ENCODE data around the gene VGLL4. TPM values are rescaled to one million over a fixed set of nuclear protein-coding genes. Genes with fewer than 3 reads are reported as not detected.
"Not testable (repeated sequence)": the region's sequence is repeated elsewhere in the genome, so short reads cannot be mapped to it uniquely, and the experiment has no call there.

Gene VGLL4
- total RNA-seq, 1 experiment from 2014 or later = 65.8 TPM

DNA sequence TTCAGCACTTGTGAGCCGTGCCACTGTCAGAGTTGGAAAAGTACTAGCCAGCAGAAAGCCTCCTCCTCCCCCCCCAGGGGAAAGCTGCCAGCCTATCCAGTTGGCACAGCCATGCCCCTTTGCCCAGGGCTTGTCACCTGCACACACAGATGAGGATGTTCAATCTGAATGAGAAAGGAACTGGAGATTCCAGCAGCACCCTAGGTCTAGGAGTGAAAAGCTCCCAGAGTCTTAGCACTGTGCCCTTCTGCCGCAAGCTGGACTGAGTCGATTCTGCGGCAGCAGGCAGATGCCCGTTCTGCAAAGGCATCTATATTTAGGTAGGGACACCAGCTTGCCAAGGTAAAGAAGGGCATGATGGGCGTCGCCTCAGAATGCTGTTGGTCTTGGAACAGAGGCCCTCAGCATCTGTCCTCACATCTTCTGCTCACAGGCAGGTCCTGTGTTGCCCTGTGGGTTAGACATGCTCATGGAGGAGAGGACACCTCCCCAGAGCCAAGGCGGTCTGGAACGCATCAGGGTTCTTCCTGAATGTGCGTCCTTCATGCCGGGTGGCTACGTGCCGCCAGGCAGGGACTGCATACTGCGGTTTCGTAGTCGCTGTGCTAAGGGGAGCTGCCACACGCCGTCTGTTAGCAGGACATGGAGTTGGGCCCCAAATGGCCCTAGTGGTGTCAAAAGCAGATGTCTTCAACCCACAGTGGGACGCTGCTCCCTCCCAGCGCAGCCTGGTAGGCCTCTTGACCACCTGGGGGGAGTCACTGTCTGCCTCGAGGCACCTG lies 109.5 kb downstream of the VGLL4 start:
- in situ Hi-C loops (cut with HindIII; ENCODE audit: low pct_unique_long_range_greater_than_20kb, low sequenced_read_pairs) = no loop called here
- no peak for DNase-seq (ENCODE audit: low read depth)

DNA sequence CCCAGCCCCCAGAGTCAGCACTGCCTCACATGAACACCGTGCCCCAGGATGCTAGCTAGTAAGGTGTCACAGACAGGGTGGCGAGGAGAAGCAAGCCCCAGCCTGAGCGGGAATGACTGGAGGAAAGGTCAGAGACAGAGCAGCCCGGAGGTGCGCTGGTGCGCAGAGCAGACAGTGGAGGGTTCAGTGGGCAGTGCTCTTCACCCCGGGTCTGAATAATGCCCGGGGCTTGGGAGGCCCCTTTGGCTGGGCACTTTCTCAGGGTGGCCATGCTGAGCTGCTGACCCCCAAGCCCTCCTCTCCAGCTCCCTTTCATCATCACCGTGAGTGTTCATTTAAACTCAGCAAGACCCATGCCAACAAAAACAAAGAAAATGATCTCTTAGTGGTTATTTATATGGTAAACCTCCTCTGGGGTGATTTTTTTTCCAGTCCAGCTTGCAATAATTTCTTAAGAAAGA lies 110.8 kb downstream of the VGLL4 start:
- in situ Hi-C loops (cut with HindIII; ENCODE audit: low pct_unique_long_range_greater_than_20kb, low sequenced_read_pairs) = no loop called here
- peak; percentile 67 for DNase-seq (ENCODE audit: low read depth)

DNA sequence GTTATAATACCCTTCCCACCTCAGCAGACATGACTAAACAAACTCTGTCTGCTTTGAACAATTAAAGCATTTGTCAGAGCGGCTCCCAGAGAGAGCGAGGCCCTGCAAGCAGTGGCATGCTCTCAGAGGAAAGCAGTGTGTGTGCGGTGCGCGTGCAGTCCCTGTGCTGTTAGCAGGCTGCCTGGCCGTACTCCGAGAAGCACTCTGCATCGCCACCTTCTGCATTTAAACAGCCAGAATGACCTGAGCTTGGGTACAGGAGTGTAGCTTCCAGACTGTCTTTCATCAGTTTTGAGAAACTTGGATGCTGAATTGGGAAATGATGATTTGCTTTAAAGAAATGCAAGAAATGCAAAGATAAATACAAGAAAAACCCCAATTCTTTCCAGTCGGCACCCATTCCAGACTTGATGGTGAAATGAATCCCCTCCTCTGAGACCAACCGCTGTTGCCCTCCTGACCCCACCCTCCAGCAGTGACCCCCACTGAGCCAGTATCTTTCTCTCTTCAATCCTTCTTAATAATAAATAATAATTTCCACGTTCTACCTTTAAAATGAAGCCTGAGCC lies 113.5 kb downstream of the VGLL4 start:
- in situ Hi-C loops (cut with HindIII; ENCODE audit: low pct_unique_long_range_greater_than_20kb, low sequenced_read_pairs) = no loop called here
- DNase-seq (ENCODE audit: low read depth) = peak; percentile 72

DNA sequence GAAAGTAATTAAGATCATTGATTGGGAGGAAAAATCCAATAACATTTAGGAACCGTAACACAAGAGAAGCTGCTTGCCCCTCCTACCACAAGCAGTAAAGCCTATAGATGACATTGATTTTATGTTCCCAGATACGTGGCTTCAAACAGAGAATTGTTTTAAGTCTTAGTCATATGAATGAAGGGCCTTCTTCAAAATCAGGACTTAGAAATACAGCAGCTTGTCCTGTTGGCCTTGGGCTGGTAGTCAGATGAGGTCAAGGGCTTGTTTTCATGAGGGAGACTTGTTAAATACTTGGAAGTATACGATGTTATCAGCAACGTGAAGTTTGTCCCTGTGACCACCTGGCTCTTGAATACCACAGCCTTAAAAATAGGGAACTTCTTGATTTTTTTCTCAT lies 114.4 kb downstream of the VGLL4 start:
- no peak for DNase-seq (ENCODE audit: low read depth)
- in situ Hi-C loops (cut with HindIII; ENCODE audit: low pct_unique_long_range_greater_than_20kb, low sequenced_read_pairs) = no loop called here

DNA sequence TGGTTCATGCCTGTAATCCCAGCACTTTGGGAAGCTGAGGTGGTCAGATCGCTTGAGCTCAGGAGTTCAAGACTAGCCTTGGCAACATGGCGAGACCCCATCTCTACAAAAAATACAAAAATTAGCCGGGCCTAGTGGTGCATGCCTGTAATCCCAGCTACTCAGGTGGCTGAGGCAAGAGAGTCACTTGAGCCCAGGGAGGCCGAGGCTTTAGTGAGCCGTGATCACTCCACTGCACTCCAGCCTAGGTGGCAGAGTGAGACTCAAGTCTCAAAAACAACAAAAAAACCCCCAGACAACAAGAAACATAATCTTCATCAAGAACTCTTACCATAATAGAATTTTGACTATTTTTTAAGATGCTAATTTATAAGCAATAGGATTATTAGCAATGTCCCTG lies 117.6 kb downstream of the VGLL4 start:
- in situ Hi-C loops (cut with HindIII; ENCODE audit: low pct_unique_long_range_greater_than_20kb, low sequenced_read_pairs) = not testable (repeated sequence)

DNA sequence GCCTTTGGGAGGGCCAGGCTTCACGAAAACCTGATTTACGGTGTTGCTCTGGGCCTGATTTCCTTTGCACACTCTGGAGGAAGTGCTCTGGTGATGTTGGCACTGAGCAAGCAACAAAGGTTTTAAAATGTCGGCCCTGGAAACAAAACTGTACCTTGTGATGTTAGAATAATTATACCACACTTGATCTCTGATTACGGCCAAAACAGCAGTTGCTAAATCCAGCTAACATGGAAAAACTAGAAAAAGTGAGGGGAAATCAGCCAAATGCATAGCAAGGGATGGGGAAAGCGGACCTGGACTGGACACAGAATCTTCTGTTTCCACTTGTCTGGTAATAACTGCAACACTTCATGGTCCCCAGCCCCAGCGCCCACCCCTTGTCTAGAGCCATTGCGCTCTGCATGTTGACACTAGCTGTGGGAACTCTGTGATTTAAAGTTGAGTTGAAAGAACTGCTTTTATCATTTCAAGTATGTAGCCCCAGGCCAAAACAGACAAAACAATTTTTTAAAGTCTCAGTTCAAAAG lies 120.1 kb downstream of the VGLL4 start:
- in situ Hi-C loops (cut with HindIII; ENCODE audit: low pct_unique_long_range_greater_than_20kb, low sequenced_read_pairs) = no loop called here
- no peak for DNase-seq (ENCODE audit: low read depth)

More for the DNA sequence above, 117.6 kb downstream of the VGLL4 start:
- not testable (repeated sequence) for DNase-seq (ENCODE audit: low read depth)

DNA sequence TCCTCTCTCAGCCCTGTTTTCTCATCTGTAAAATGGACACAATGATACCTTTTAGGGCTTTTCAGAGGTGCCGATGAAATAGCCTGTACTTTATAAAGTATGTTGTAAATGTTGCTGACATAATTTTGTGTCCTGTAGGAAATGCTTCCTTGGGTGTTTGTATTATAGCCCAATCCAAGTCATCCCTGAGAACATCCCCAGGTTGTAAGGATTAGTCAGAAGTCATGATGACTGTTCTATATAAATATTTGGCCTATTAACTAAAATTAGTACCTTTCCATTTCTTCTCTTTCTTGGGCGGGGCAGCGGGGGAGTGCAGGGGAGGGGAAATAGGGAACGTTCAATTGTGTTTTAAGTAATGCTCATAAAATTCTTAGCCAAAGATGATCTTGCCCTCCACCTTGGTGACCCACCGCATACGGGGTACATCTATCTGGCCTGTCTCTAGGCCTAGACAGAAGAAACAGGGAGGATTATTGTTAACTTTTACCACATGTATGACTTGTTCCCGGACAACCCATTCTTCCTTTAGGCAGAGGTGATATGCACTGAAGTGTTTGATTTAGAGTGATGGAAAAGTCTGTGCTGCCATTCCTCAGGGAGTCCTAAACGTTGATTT lies 120.7 kb downstream of the VGLL4 start:
- DNase-seq (ENCODE audit: low read depth) = no peak
- in situ Hi-C loops (cut with HindIII; ENCODE audit: low pct_unique_long_range_greater_than_20kb, low sequenced_read_pairs) = no loop called here

DNA sequence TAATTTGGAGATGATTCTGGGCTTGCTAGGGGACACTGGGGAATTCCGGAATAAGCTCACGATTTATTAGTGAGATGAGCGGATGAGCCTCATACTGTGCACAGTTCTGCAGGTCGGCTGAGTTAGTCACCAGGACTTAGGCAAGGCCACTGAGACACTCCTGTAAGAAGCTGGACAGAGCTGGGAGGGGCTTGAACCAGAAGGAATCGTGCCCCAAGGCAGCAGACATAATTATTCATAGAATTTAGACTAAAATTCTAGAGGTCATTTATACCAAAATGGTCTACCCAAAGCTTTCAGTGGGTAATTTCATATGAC lies 121.4 kb downstream of the VGLL4 start:
- no peak for DNase-seq (ENCODE audit: low read depth)

DNA sequence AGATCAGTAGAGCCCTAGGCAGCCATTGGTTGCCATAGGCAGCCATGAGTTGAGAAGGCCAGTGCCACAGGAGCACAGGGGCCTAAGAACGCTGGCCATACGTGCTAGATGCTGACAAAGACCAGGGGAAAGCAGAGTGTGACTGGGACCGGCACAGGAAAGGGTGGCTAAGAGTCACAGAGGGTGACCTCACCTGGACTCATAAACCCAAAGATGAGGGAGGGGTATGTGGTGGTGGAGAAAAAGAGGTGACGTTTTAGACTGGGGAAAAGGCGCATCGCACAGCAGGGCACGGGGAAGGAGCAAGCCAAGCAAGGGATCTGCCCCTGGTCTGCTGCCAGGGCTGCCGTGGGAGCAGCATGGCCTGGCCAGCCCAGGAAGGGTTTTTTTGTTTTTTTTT lies 122.5 kb downstream of the VGLL4 start:
- in situ Hi-C loops (cut with HindIII; ENCODE audit: low pct_unique_long_range_greater_than_20kb, low sequenced_read_pairs) = no loop called here
- no peak for DNase-seq (ENCODE audit: low read depth)

More for the DNA sequence above, 121.4 kb downstream of the VGLL4 start:
- in situ Hi-C loops (cut with HindIII; ENCODE audit: low pct_unique_long_range_greater_than_20kb, low sequenced_read_pairs) = no loop called here

DNA sequence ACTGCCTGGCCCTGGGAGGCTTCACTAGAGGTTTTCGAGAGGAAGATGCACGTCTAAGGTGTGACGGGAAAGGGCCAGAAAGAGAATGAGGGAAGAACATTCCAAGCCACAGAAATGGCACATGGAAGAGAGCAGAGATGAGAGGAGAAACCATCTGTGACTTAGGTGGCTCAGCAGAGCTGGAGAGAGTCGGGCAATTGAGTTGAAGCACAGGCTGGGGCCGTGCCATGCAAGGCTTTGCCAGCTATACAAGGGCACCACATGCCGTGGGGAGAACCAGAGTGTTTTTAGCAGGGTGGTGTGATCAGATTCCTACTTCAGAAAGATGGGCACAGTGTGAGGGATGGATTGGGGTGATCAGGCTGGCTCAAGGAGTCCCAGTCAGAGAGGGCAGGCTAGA lies 126.1 kb downstream of the VGLL4 start:
- no peak for DNase-seq (ENCODE audit: low read depth)
- in situ Hi-C loops (cut with HindIII; ENCODE audit: low pct_unique_long_range_greater_than_20kb, low sequenced_read_pairs) = no loop called here

DNA sequence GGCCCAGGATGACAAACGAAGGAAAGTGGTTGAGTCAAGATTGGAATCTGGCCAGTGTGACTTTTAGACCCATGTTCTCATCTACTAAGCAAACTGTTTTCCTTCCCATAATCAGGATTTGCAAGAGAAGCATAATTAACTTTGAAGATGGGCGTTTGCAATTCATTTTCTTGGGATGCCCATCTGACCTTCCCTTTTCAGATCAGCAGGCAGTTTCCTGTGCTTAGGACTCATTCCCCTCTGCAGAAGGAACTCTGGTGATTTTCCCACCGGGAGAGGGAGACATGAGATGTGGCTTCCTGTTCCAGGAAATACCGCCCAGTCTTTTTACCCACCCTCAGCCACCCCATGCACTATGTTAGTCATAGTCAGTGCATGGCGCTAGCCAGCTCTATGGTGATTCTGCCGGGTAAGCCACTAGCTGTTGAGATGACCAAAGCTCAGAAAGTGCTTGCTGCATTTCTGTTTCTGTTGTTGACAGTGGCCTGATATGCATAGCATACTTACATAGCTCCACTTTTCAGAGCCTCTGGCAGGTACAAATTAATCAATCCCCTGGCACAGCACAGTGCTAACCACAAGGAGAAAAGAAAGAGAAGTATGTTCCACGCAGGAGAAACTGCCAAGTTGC lies 129.4 kb downstream of the VGLL4 start:
- DNase-seq (ENCODE audit: low read depth) = peak; percentile 41

DNA sequence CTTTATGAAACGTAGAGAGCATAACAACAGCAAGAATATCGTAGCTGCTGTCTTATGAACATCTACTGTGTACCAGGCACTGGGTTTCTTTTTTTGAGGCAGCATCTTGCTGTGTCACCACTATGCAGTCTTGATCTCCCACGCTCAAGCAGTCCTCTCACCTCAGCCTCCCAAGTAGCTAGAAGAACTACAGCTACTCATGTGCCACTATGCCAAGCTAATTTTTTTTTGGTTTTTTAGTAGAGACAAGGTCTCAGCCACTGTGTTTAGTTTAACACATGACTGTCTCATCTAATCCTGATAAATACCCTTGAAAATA lies 129.9 kb downstream of the VGLL4 start:
- in situ Hi-C loops (cut with HindIII; ENCODE audit: low pct_unique_long_range_greater_than_20kb, low sequenced_read_pairs) = no loop called here
- DNase-seq (ENCODE audit: low read depth) = no peak

More for the DNA sequence above, 129.4 kb downstream of the VGLL4 start:
- in situ Hi-C loops (cut with HindIII; ENCODE audit: low pct_unique_long_range_greater_than_20kb, low sequenced_read_pairs) = no loop called here

DNA sequence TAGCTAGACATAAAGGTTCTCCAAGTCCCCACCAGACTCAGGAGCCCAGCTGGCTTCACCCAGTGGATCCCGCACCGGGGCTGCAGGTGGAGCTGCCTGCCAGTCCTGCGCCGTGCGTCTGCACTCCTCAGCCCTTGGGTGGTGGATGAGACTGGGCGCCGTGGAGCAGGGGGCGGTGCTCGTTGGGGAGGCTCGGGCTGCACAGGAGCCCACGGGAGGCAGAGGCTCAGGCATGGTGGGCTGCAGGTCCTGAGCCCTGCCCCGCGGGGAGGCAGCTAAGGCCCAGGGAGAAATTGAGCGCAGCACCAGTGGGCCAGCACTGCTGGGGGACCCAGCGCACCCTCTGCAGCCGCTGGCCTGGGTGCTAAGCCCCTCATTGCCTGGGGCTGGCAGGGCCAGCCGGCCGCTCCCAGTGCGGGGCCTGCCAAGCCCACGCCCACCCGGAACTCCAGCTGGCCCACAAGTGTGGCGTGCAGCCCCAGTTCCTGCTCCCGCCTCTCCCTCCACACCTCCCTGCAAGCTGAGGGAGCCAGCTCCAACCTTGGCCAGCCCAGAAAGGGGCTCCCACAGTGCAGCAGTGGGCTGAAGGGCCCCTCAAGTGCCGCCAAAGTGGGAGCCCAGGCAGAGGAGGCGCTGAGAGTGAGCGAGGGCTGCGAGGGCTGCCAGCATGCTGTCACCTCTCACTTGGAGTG lies 130.4 kb downstream of the VGLL4 start:
- DNase-seq (ENCODE audit: low read depth); in situ Hi-C loops (cut with HindIII; ENCODE audit: low pct_unique_long_range_greater_than_20kb, low sequenced_read_pairs): not testable (repeated sequence)

DNA sequence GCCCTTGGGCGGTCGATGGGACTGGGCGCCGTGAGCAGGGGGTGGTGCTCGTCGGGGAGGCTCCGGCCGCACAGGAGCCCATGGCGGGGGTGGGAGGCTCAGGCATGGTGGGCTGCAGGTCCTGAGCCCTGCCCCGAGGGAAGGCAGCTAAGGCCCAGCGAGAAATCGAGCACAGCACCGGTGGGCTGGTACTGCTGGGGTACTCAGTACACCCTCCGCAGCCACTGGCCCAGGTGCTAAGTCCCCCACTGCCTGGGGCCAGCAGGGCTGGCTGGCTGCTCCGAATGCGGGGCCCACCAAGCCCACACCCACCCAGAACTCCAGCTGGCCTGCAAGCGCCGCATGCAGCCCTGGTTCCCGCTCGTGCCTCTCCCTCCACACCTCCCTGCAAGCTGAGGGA lies 132.1 kb downstream of the VGLL4 start:
- in situ Hi-C loops (cut with HindIII; ENCODE audit: low pct_unique_long_range_greater_than_20kb, low sequenced_read_pairs); DNase-seq (ENCODE audit: low read depth): not testable (repeated sequence)

DNA sequence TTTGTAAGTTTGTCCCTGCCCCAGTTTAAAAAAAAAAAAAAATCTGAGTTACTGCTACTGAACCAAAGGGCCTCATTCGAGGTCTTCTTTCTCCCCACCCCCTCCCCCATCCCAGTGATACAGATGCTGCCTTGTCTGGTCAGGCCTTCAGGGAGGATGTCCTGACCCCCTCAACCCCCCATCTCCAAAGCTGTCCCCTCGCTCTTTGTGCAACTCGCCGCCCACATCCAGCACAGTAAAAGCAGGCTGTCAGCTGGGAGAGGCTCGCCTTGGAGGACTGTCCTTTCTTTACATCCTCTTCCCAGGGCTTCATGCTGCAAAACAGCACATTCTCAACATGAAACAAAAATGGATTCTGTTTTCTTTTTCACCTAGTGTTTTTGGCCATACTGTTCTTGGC lies 133.4 kb downstream of the VGLL4 start:
- in situ Hi-C loops (cut with HindIII; ENCODE audit: low pct_unique_long_range_greater_than_20kb, low sequenced_read_pairs) = no loop called here

DNA sequence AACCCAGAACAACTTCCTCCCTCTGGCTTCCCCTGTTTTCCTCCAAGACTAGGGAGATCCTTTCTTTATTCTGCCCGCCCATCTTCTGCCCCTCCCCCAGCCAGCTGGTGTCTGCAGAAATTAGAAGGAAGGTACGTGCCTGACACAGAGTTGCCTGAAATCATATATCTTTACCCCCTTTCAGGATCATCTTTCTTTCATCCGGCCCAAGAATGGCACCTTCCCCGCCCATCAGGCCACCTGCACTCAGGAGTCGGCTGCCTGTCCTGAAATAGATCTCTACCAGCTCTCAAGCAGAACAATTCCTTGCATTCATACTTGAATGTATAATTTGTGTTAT lies 133.7 kb downstream of the VGLL4 start:
- in situ Hi-C loops (cut with HindIII; ENCODE audit: low pct_unique_long_range_greater_than_20kb, low sequenced_read_pairs) = no loop called here

More for the DNA sequence above, 133.4 kb downstream of the VGLL4 start:
- no peak for DNase-seq (ENCODE audit: low read depth)

DNA sequence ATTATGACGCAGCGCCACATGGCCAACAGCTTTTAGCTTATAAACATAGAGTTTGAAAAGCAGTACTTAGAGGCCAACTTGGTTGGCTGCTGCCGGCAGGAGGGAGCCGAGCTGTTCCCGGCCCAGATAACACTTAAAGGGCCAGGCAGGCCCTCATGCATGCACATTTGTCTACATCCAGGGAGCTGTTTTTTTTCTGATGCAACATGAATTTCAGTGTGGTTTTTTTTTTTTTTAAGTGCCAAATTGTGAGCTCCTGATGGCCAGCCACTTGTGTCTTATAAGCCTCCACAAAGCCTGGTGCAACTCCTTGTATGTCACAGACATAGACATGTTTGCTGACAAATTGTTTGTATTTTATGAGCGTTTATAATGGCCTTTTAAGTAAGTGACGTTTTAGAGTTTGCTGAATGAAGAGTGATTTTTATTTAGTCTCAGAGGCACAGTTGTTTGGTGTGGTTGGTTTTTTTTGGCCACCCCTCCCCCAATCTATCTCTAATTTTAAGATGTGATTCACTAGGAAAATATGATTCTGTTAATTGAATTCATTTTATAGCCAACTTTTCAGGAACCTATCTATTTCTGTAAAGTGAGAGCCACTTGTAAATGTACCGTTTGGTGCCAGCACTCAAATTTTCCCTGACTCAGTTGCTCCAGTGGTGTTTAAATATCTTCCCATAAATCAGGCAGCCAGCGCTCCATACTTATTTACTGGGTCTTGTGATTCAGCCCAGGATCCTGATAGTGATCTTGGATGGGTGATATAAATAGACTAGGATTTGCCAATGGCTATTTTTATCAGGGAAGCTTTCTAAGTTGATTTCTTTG lies 134.3 kb downstream of the VGLL4 start:
- peak; percentile 81 for DNase-seq (ENCODE audit: low read depth)
- in situ Hi-C loops (cut with HindIII; ENCODE audit: low pct_unique_long_range_greater_than_20kb, low sequenced_read_pairs) = no loop called here

More for the DNA sequence above, 133.7 kb downstream of the VGLL4 start:
- no peak for DNase-seq (ENCODE audit: low read depth)
